Astrocyte of the spinal cord (primary cell): ENCODE data around the gene SEMG1.

Source experiments
- DNase-seq: peaks from one replicate; pipeline ENCODE4 v3.0.0; 2011; ENCODE audit warnings: low read depth, low spot score
- H3K4me3 ChIP-seq: 2 replicates; pipeline ENCODE4 v1.5.1; 2011; ENCODE audit warnings: low read depth, mild to moderate bottlenecking, low read length, moderate library complexity
- CTCF ChIP-seq: IDR thresholded peaks from 2 replicates; pipeline ENCODE4 v1.5.1; 2012; ENCODE audit warnings: low read depth, mild to moderate bottlenecking, low read length, inconsistent platforms
- in situ Hi-C: cut with HindIII; loops from 2 replicates; pipeline ENCODE4 v1.10.0; 2017; ENCODE audit warnings: low sequenced_read_pairs

Gene SEMG1

DNA sequence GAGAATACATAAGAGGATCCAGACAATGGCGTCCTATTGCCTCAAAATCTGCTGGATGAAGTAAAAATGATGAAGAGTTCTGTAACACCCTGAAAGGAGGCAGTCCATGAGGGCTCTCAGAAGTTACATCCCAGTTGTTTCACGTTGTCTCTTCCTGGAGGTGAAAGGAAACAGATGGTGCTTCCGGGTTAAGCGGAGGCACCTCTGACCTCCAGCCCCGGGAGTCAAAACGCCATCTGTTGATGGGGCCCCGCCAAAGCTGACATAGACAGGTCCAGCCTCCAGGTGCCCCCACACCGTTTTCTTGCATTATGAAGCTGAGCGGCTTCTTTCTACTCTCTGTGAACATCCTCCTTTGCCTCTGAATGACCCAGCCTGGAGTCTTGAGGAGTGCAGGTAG, 23.8 kb downstream of the SEMG1 start:
- DNase-seq, result no peak
- no peak for TF ChIP-seq CTCF
- no peak overlapping the region for H3K4me3 ChIP-seq
- in situ Hi-C loops, result no loop called here

- TF ChIP-seq CTCF, result peak; percentile 40
- no peak for DNase-seq
These were observed 29.2 kb downstream of the SEMG1 start for GRCh38 chr20:45235995-45236394.

GRCh38 chr20:45238139-45238538, 31.3 kb downstream of the SEMG1 start:
- no peak for DNase-seq
- no peak overlapping the region for H3K4me3 ChIP-seq
- no peak for TF ChIP-seq CTCF
- in situ Hi-C loops, result no loop called here

More at GRCh38 chr20:45235995-45236394, 29.2 kb downstream of the SEMG1 start:
- no peak overlapping the region for H3K4me3 ChIP-seq
- in situ Hi-C loops, result no loop called here

- H3K4me3 ChIP-seq, result no peak overlapping the region
- TF ChIP-seq CTCF, result no peak
- no peak for DNase-seq
- in situ Hi-C loops, result no loop called here
These were observed 39.3 kb downstream of the SEMG1 start for GRCh38 chr20:45246109-45246508.

DNA sequence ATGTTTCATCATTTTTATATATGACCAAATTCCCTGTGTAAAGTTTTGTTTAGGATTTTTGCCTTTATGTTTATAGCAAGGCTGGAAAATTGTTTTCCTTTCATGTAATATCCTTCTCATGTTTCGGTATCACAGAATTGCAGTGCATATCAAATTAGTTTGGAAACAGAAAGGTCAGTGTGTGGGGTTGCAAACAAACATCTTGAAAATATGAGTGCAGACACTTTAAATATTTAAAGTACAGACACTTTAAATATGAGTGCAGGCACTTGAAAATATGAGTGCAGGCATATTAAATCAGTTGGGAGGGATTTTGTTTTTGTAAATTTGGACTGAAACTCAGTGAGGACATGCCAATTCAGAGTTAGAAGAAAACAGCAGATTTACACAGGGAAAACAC, 41.0 kb downstream of the SEMG1 start:
- H3K4me3 ChIP-seq, result no peak overlapping the region
- no peak for TF ChIP-seq CTCF
- DNase-seq, result no peak
- in situ Hi-C loops, result no loop called here

GRCh38 chr20:45248609-45249008, 41.8 kb downstream of the SEMG1 start:
- no peak for TF ChIP-seq CTCF
- no peak overlapping the region for H3K4me3 ChIP-seq
- DNase-seq, result no peak
- in situ Hi-C loops, result no loop called here
